B cell (primary cell): ENCODE results near the gene SPTBN1. TPM values are rescaled to one million over a fixed set of nuclear protein-coding genes. Genes with fewer than 3 reads are reported as not detected.

ENCODE experiments used
- ATAC-seq: fragments of 200-7000 bp; cut with Tn5 transposase; one replicate; pipeline ENCODE4 v1.10.0; 2021; ENCODE audit warnings: low read depth, mild to moderate bottlenecking, moderate number of reproducible peaks, moderate library complexity
- CTCF ChIA-PET: fragments of 350-600 bp; sonication (Branson Sonifier 250); formaldehyde crosslinking; loops from one replicate; lab custom pipeline; 2021; ENCODE audit warnings: antibody characterized with exemption, inconsistent platforms; lab: Charles Lee
- POLR2A ChIA-PET: fragments of 350-600 bp; sonication (Branson Sonifier 250); formaldehyde crosslinking; loops from one replicate; lab custom pipeline; 2021; ENCODE audit warnings: antibody characterized with exemption; lab: Charles Lee
- DNase-seq: peaks from one replicate; pipeline ENCODE4 v3.0.0; 2013
- H2AFZ ChIP-seq: 2 replicates; pipeline ENCODE4 v1.6.1; 2012; ENCODE audit warnings: mild to moderate bottlenecking, low read depth, low read length; ENCODE audit not compliant: insufficient read depth, poor library complexity, severe bottlenecking
- H3K27ac ChIP-seq, 2 donors: 1 replicate in 1 of 2; 2 replicates in 1 of 2; pipeline ENCODE4 v1.5.1; 2012 to 2013; ENCODE audit warnings: low read length in 2 of 2, mild to moderate bottlenecking in 2 of 2, moderate library complexity in 1 of 2
- H3K27me3 ChIP-seq, 4 experiments: fragments of 200-600 bp in 1 of 4; sonication (generic) in 1 of 4; replicated peaks in 1 of 4; 1 replicate in 2 of 4; 2 replicates in 2 of 4; pipeline versions ENCODE4 v1.6.1 to v1.7.0; 2013 to 2016; ENCODE audit warnings: low read length in 3 of 4, mild to moderate bottlenecking in 2 of 4, mixed read lengths in 1 of 4, moderate library complexity in 1 of 4; ENCODE audit not compliant: insufficient read depth in 4 of 4, control insufficient read depth in 3 of 4; ENCODE audit errors: control extremely low read depth in 1 of 4
- H3K36me3 ChIP-seq, 2 experiments: replicated peaks in 1 of 2; 1 replicate in 1 of 2; 2 replicates in 1 of 2; pipeline versions ENCODE4 v1.6.1 to v1.7.1; 2013; ENCODE audit warnings: low read length in 1 of 2; ENCODE audit not compliant: insufficient read depth in 2 of 2, control insufficient read depth in 1 of 2; ENCODE audit errors: control extremely low read depth in 1 of 2, extremely low read depth in 1 of 2
- H3K4me1 ChIP-seq, 2 donors: fragments of 200-600 bp in 1 of 2; sonication (generic) in 1 of 2; 1 replicate in 1 of 2; 2 replicates in 1 of 2; pipeline versions ENCODE4 v1.5.1 to v1.6.1; 2013 to 2017; ENCODE audit warnings: low read length in 2 of 2; ENCODE audit not compliant: control insufficient read depth in 2 of 2, insufficient read depth in 2 of 2
- H3K4me2 ChIP-seq: replicated peaks from 2 replicates; pipeline ENCODE3; 2012; ENCODE audit warnings: mild to moderate bottlenecking, low read depth, low read length; ENCODE audit not compliant: poor library complexity, severe bottlenecking
- H3K4me3 ChIP-seq, 5 experiments: fragments of 200-600 bp in 1 of 5; sonication (generic) in 1 of 5; 1 replicate in 3 of 5; 2 replicates in 2 of 5; pipeline versions ENCODE4 v1.5.1 to v1.7.0; 2011 to 2016; ENCODE audit warnings: low read length in 4 of 5, mild to moderate bottlenecking in 4 of 5, low read depth in 2 of 5, control low read depth in 1 of 5, moderate library complexity in 1 of 5; ENCODE audit not compliant: insufficient read depth in 1 of 5; ENCODE audit errors: control extremely low read depth in 1 of 5, extremely low read depth in 1 of 5
- H3K79me2 ChIP-seq: fragments of 200-600 bp; sonication (generic); one replicate; pipeline ENCODE4 v1.6.0; 2016; ENCODE audit warnings: low read length; ENCODE audit not compliant: control insufficient read depth, insufficient read depth
- H3K9ac ChIP-seq: fragments of 200-600 bp; sonication (generic); 2 replicates; pipeline ENCODE4 v1.6.1; 2017; ENCODE audit warnings: mild to moderate bottlenecking, low read length, moderate library complexity
- H3K9me3 ChIP-seq, 3 donors: one replicate each; pipeline versions ENCODE4 v1.6.1 to v1.7.1; 2013; ENCODE audit warnings: low read length in 2 of 3; ENCODE audit not compliant: control insufficient read depth in 2 of 3, insufficient read depth in 1 of 3; ENCODE audit errors: control extremely low read depth in 1 of 3
- H4K20me1 ChIP-seq: 2 replicates; pipeline ENCODE4 v1.6.0; 2012; ENCODE audit warnings: mild to moderate bottlenecking, low read length; ENCODE audit not compliant: insufficient read depth, control insufficient read depth, poor library complexity, severe bottlenecking
- H3K27ac Mint-ChIP-seq: one replicate; pipeline ENCODE4 v1.8.0; 2021; ENCODE audit warnings: mixed read lengths
- H3K27me3 Mint-ChIP-seq: one replicate; pipeline ENCODE4 v1.8.0; 2021; ENCODE audit warnings: mixed read lengths
- H3K4me1 Mint-ChIP-seq: one replicate; pipeline ENCODE4 v1.8.0; 2021; ENCODE audit warnings: mixed read lengths
- H3K4me3 Mint-ChIP-seq: one replicate; pipeline ENCODE4 v1.8.0; 2021; ENCODE audit warnings: mixed read lengths
- H3K9me3 Mint-ChIP-seq: one replicate; pipeline ENCODE4 v1.8.0; 2022; ENCODE audit warnings: mixed read lengths; ENCODE audit not compliant: insufficient read depth
- CTCF ChIP-seq: fragments of 200-600 bp; IDR thresholded peaks from one replicate; pipeline ENCODE4 v1.8.0; 2022; ENCODE audit warnings: antibody characterized with exemption, mild to moderate bottlenecking
- EZH2 ChIP-seq: IDR thresholded peaks from 2 replicates; pipeline ENCODE4 v1.6.1; 2012; ENCODE audit warnings: borderline replicate concordance, low read depth, mild to moderate bottlenecking, moderate library complexity, low read length; ENCODE audit not compliant: insufficient read depth, poor library complexity, severe bottlenecking
- WGBS: methylation state at CpG from one replicate; pipeline ENCODE4 v1.1.5; 2013; ENCODE audit warnings: missing lambda C conversion rate; ENCODE audit not compliant: insufficient coverage; 5-methylcytosine and 5-hydroxymethylcytosine counted together
- intact Hi-C: fragments of 100-400 bp; cut with micrococcal nuclease; formaldehyde crosslinking; loops from one replicate; pipeline ENCODE4 v1.10.0; 2022
- polyA plus RNA-seq: library from polyadenylated mRNA; depleted of rRNA; stranded (reverse); fragments of >200 nt; gene quantifications from 2 replicates; pipeline ENCODE4 v1.2.3, GENCODE V29; 2012
- total RNA-seq, 2 donors: library from RNA; stranded (reverse); fragments of 120-200 nt in 1 of 2; gene quantifications; 1 replicate in 1 of 2; 2 replicates in 1 of 2; pipeline versions ENCODE4 v1.2.3 to v1.2.4, GENCODE V29; 2013 to 2022

Gene SPTBN1
- total and polyA plus RNA-seq, 2 donors (not counting 1 experiment from before 2014, with no cell fraction given), result 43.7 to 144 TPM

- H2AFZ ChIP-seq, result no peak overlapping the region
- no peaks in the 10 kb centered on the region for H3K79me2 ChIP-seq
- peaks cover 0 to under 1% (median under 1%) of the 10 kb centered on the region in 3 donors for H3K9me3 ChIP-seq
- H3K36me3 ChIP-seq, result no peaks in the 10 kb centered on the region
- WGBS, result no CpG with 5 or more reads among the region's 1 CpG
- ATAC-seq (no peak), DNase-seq (no peak)
- Mint-ChIP-seq H3K27me3 (peaks cover 25% of the 10 kb centered on the region), H3K4me1 (peaks cover 3% of the 10 kb centered on the region), H3K9me3 (no peaks in the 10 kb centered on the region), H3K4me3 (no peak overlapping the region), H3K27ac (no peak overlapping the region)
- no peaks in the 10 kb centered on the region for H4K20me1 ChIP-seq
- peaks cover 0 to 19% (median 11%) of the 10 kb centered on the region in 4 experiments for H3K27me3 ChIP-seq
- intact Hi-C loops, result no loop called here
- H3K4me2 ChIP-seq, result no peak overlapping the region
- no peak overlapping the region for H3K9ac ChIP-seq
- peaks cover 2% of the 10 kb centered on the region in 2 donors for H3K4me1 ChIP-seq
- ChIA-PET POLR2A (no interaction called here), CTCF (no interaction called here)
- TF ChIP-seq EZH2 (no peak), CTCF (no peak)
- no peak overlapping the region for H3K27ac ChIP-seq
- H3K4me3 ChIP-seq, result no peak overlapping the region
Measured at GRCh38 chr2:54416938-54417337, 39.2 kb upstream of the SPTBN1 start.

- Mint-ChIP-seq H3K9me3 (no peaks in the 10 kb centered on the region), H3K4me1 (peaks cover 5% of the 10 kb centered on the region), H3K27me3 (peaks cover 25% of the 10 kb centered on the region), H3K27ac (no peak overlapping the region), H3K4me3 (no peak overlapping the region)
- H3K4me2 ChIP-seq, result no peak overlapping the region
- H3K4me1 ChIP-seq, result peaks cover 3 to 5% of the 10 kb centered on the region in 2 donors
- H3K27me3 ChIP-seq, result peaks cover 0 to 23% (median 10%) of the 10 kb centered on the region in 4 experiments
- ChIA-PET CTCF (no interaction called here), POLR2A (no interaction called here)
- no peak for ATAC-seq
- TF ChIP-seq EZH2, result no peak
- TF ChIP-seq CTCF, result no peak
- H3K79me2 ChIP-seq, result no peaks in the 10 kb centered on the region
- no peak overlapping the region for H2AFZ ChIP-seq
- H4K20me1 ChIP-seq, result no peaks in the 10 kb centered on the region
- no CpG with 5 or more reads among the region's 2 CpGs for WGBS
- no peak overlapping the region for H3K4me3 ChIP-seq
- peaks cover 0 to 4% (median 3%) of the 10 kb centered on the region in 3 donors for H3K9me3 ChIP-seq
- H3K9ac ChIP-seq, result no peak overlapping the region
- DNase-seq, result no peak
- no peaks in the 10 kb centered on the region for H3K36me3 ChIP-seq
- H3K27ac ChIP-seq, result no peak overlapping the region
- intact Hi-C loops, result no loop called here
Measured at GRCh38 chr2:54417577-54417976, 38.5 kb upstream of the SPTBN1 start.
